Sigmoid colon (tissue), 4 donors: ENCODE results near the gene SPAG16.

Experiments
- CTCF ChIP-seq, 4 experiments: fragments of 450-650 bp in 3 of 4; fragments of 200-600 bp in 1 of 4; IDR thresholded peaks; one replicate each; pipeline ENCODE4 v1.5.1; 2016 to 2019; ENCODE audit warnings: antibody characterized with exemption in 4 of 4, mild to moderate bottlenecking in 3 of 4, moderate library complexity in 2 of 4
- EP300 ChIP-seq, 4 donors: sonication (generic); formaldehyde crosslinking; IDR thresholded peaks; one replicate each; pipeline ENCODE4 v1.6.1; 2017; ENCODE audit warnings: antibody characterized with exemption in 4 of 4
- POLR2A ChIP-seq, 2 donors: fragments of 450-650 bp; IDR thresholded peaks; one replicate each; pipeline ENCODE4 v1.6.1; 2016; ENCODE audit warnings: antibody characterized with exemption in 2 of 2, mild to moderate bottlenecking in 2 of 2, moderate library complexity in 2 of 2
- POLR2AphosphoS5 ChIP-seq, 4 donors: sonication (generic); formaldehyde crosslinking; IDR thresholded peaks; one replicate each; pipeline ENCODE4 v1.6.1; 2017; ENCODE audit warnings: antibody characterized with exemption in 4 of 4

- TF ChIP-seq EP300 (IDR thresholded peaks at IDR 0.05), result no peak
- no peak for TF ChIP-seq CTCF (IDR thresholded peaks at IDR 0.05)
- TF ChIP-seq POLR2AphosphoS5 (IDR thresholded peaks at IDR 0.05), result no peak
- TF ChIP-seq POLR2A (IDR thresholded peaks at IDR 0.05), result no peak
Observed at GRCh38 chr2:213763963-213764362, 479.7 kb downstream of the SPAG16 start.
